ENCODE data around the gene ACSL4.

GRCh38 chrX:109643687-109644086, 89.4 kb downstream of the ACSL4 start:
- TF ChIP-seq POLR2A (IDR thresholded peaks at IDR 0.05) = no peak
- TF ChIP-seq, protein P1, sequence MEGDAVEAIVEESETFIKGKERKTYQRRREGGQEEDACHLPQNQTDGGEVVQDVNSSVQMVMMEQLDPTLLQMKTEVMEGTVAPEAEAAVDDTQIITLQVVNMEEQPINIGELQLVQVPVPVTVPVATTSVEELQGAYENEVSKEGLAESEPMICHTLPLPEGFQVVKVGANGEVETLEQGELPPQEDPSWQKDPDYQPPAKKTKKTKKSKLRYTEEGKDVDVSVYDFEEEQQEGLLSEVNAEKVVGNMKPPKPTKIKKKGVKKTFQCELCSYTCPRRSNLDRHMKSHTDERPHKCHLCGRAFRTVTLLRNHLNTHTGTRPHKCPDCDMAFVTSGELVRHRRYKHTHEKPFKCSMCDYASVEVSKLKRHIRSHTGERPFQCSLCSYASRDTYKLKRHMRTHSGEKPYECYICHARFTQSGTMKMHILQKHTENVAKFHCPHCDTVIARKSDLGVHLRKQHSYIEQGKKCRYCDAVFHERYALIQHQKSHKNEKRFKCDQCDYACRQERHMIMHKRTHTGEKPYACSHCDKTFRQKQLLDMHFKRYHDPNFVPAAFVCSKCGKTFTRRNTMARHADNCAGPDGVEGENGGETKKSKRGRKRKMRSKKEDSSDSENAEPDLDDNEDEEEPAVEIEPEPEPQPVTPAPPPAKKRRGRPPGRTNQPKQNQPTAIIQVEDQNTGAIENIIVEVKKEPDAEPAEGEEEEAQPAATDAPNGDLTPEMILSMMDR (IDR thresholded peaks at IDR 0.05) = no peak
